ENCODE measurements around the gene WDFY3. TPM values are rescaled to one million over a fixed set of nuclear protein-coding genes. Genes with fewer than 3 reads are reported as not detected.
"Not testable (repeated sequence)": the region's sequence is repeated elsewhere in the genome, so short reads cannot be mapped to it uniquely, and the experiment has no call there.

WDFY3 gene
- total and polyA plus RNA-seq, 8 donors = 39.4 to 137 (median 44.5) TPM

- peaks cover 0 to 40% of the 10 kb centered on the region in 2 donors for H3K36me3 ChIP-seq
- no peak for TF ChIP-seq CTCF (IDR thresholded peaks at IDR 0.05)
- H3K27ac ChIP-seq = no peak overlapping the region
- DNase-seq = no peak
- no peaks in the 10 kb centered on the region for H3K4me1 ChIP-seq
- no peak overlapping the region for H3K4me3 ChIP-seq
- no peak for ATAC-seq
- intact Hi-C loops (cut with DNase I) = no loop called here
- H3K9me3 ChIP-seq = no peaks in the 10 kb centered on the region
- H3K27me3 ChIP-seq = no peaks in the 10 kb centered on the region
These were observed 140.7 kb downstream of the WDFY3 start for GRCh38 chr4:84825701-84826341.

- DNase-seq (no peak), ATAC-seq (no peak)
- no peaks in the 10 kb centered on the region for H3K4me1 ChIP-seq
- H3K36me3 ChIP-seq = peaks cover 0 to 48% of the 10 kb centered on the region in 2 donors
- intact Hi-C loops (cut with DNase I) = no loop called here
- H3K4me3 ChIP-seq = no peak overlapping the region
- no peaks in the 10 kb centered on the region for H3K27me3 ChIP-seq
- no peak overlapping the region for H3K27ac ChIP-seq
- TF ChIP-seq CTCF (IDR thresholded peaks at IDR 0.05) = no peak
- no peaks in the 10 kb centered on the region for H3K9me3 ChIP-seq
These were observed 145.4 kb downstream of the WDFY3 start for GRCh38 chr4:84821064-84821463.

DNA sequence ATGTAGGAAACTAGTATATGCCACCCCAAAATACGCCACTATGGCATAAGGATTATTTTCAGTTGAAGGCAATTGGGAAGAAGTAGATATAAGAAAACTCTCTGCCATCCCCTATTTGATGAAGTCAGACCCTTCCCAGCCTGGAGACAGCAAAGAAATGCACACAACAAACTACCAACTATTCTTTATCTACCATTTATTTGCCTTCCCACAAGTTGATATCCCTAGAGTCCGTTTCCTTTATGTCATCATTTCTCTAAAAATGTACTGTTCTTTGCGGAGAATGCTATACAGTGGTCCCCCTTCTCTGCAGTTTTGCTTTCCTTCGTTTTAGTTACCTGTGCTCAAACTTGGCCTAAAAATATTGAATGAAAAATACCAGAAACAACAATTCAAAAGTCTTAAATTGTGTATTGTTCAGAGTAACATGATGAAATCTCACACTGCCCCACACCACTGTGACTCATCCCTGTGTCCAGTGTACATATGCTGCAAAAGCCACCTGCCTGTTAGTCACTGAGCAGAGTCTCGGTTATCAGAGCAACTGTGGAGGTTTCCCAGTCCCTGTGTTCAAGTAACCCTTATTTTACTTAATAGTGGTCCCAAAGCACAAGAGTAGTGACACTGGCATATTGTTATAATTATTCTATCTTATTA is 152.3 kb downstream of the WDFY3 start:
- ATAC-seq = peak; percentile 87

DNA sequence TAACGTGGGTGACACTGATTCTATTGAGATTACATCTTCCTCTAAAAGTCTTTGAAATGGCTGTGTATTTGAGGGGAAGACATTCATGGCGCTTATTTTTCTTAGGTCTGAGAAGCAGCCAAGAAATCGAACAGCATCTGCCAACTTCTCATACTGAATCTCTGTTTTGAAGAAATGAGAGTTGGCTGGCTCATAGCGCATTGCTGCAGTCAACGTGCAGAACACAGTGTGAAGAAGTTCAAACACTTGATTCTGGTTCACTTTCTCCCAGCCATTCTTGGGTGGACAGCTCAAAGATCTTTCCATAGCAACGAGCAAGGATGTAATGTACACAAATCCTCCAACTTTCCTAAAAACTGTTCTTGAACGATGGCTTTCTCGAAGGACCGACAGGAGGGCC is 156.5 kb downstream of the WDFY3 start:
- Histone ChIP-seq H3K4me1 (peaks cover 0 to 8% of the 10 kb centered on the region in 2 donors), H3K36me3 (peaks cover 0 to 23% of the 10 kb centered on the region in 2 donors), H3K9me3 (no peaks in the 10 kb centered on the region), H3K4me3 (no peak overlapping the region), H3K27ac (no peak overlapping the region), H3K27me3 (no peaks in the 10 kb centered on the region)
- DNase-seq (peak in 1 of 4 donors; percentile 31), ATAC-seq (no peak)
- intact Hi-C loops (cut with DNase I) = no loop called here
- TF ChIP-seq CTCF (IDR thresholded peaks at IDR 0.05) = no peak

More for the DNA sequence above, 152.3 kb downstream of the WDFY3 start:
- no peak for TF ChIP-seq CTCF (IDR thresholded peaks at IDR 0.05)
- Histone ChIP-seq H3K27me3 (no peaks in the 10 kb centered on the region), H3K4me3 (no peak overlapping the region), H3K27ac (no peak overlapping the region), H3K36me3 (peaks cover 0 to 32% of the 10 kb centered on the region in 2 donors), H3K4me1 (peaks cover 0 to 8% of the 10 kb centered on the region in 2 donors), H3K9me3 (no peaks in the 10 kb centered on the region)
- intact Hi-C loops (cut with DNase I) = no loop called here
- DNase-seq = no peak

GRCh38 chr4:84808332-84808731 is 158.2 kb downstream of the WDFY3 start:
- intact Hi-C loops (cut with DNase I) = no loop called here
- DNase-seq (no peak), ATAC-seq (no peak)
- Histone ChIP-seq H3K36me3 (peaks cover 0 to 25% of the 10 kb centered on the region in 2 donors), H3K4me3 (no peak overlapping the region), H3K27me3 (no peaks in the 10 kb centered on the region), H3K9me3 (no peaks in the 10 kb centered on the region), H3K27ac (no peak overlapping the region), H3K4me1 (no peaks in the 10 kb centered on the region)
- TF ChIP-seq CTCF (IDR thresholded peaks at IDR 0.05) = no peak

DNA sequence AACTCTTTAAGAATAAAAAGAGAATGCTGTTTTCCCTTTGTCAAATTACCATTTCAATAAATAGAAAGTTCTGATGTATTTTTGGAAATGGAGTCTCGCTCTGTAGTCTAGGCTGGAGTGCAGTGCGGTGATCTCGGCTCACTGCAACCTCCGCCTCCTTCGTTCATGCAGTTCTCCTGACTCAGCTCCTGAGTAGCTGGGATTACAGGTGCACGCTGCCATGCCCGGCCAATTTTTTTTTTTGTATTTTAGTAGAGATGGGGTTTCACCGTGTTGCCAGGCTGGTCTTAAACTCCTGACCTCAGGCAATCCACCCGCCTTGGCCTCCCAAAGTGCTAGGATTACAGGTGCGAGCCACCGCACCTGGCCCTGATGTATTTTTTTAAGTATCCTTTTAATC is 159.9 kb downstream of the WDFY3 start:
- intact Hi-C loops (cut with DNase I); H3K27ac ChIP-seq; H3K4me1 ChIP-seq; H3K27me3 ChIP-seq; ATAC-seq; DNase-seq; H3K4me3 ChIP-seq; H3K9me3 ChIP-seq: not testable (repeated sequence)
- H3K36me3 ChIP-seq = peaks cover 0 to 43% of the 10 kb centered on the region in 2 donors
